Measurements from ENCODE around the gene LRFN2.
A peak's percentile ranks its signal among the peaks of the same experiment; 100 is the strongest.

LRFN2 gene

DNA sequence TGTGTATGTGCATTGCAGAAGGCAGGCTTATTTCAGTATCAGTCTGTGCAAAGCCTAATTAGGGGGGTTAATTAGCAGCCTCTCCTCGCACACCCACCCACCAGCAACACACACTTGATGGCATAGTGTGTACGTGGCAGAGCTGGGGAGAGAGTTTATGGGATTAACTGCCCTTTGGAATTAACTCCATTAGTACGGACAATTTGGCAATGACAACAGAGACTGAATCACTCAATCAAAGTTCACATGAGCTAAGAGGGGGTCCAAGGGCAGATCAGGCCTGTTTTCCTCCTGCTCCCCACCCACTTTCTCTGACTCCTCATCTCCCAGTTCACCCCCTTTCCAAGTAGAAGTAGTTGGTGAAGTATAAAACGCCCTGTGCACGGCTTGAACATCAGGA lies 69.5 kb downstream of the LRFN2 start:
- DNase-seq (ENCODE audit: low read depth in 2 of 2): no peak

DNA sequence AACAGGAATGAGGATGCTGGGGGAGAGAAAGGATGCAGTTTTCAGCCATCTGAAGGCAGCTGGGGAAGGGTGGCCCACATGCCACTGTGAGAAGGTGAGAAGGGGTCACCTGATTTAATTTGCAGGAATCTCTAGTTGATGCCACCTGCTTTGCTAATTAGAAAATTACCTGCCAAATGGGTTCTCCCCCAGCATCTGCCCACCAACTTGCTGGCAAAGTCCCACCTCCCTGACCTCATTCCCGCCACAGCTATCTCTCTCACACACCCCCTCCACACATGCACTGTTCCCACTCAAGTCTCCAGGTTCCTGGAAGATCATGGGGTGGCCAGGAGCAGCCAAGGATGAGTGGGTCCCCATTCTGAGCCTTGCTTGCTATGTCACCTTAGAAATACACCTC lies 70.7 kb downstream of the LRFN2 start:
- no peak for DNase-seq (ENCODE audit: low read depth in 2 of 2)

DNA sequence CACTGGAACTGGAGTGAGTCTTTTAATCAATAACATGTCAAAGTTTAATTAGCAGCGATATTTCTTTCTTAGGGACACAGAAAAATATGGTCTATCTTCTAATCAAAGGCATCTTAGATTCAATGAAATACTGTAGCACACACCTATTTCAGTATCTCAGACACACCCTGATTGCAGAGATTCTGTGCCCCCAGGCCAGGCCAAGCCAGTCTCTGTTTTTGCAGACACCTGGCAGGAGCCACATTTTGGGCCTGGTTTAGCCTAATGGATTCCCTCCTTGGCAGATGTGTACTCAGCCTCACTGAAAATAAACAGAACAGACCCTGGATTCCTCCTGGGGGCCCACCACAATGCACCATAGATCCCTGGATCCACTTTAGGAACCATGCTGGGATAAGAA lies 74.8 kb downstream of the LRFN2 start:
- DNase-seq (ENCODE audit: low read depth in 2 of 2): no peak

DNA sequence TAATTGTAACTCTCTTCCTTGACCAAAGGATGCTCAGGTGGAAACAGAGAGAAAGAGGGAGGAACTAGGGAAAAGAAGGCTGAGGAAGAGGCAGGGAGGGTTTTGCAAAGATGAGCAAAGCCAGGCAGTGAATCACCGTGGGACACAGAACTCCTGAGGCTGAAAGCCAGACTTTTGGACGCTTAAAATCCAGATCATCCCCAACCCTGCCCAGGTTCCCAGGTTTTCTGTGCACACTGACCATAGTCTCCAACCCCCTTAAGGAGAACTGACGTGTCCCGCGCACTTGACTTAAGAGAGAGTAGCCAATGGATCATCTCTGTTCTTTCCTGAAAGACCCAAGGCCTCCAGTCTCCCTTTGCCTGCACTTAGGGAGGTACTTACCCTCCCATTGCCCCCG lies 75.3 kb downstream of the LRFN2 start:
- DNase-seq (ENCODE audit: low read depth in 2 of 2): no peak

DNA sequence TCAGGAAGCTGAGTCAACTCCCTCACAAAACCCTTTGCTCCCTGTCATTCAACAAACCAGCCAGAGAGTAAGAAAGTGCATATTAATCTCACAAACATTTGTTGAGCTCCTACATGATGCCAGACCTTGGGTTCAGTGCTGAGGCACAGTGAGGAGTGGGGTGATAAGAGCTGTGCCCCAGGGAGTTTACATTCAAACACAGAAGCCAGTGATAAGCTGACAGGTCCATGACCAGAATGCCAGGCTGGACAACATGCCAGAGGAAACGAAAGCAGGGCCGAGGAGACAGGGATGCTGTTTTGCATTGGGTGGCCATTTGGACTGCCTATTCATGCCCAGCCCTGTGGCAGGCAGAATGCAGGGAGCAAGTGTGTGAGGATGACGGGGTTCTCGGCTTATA lies 76.7 kb downstream of the LRFN2 start:
- DNase-seq (ENCODE audit: low read depth in 2 of 2): no peak

DNA sequence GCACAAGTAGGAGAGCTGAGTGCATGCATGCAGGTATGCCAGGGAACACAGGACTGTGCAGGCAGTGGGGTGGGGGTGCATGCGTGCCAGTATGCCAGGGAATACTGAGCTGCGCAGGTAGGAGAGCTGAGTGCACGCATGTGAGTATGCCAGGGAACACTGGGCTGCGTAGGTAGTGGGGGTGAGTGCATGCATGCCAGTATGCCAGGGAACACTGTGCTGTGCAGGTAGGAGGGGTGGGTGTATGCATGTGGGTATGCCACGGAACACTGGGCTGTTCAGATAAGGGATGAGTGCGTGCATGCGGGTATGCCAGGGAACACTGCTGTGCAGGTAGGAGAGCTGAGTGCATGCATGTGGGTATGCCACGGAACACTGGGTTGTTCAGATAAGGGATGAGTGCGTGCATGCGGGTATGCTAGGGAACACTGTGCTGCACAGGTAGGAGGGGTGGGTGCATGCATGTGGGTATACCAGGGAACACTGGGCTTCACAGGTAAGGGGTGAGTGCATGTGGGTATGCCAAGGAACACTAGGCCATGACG lies 77.4 kb downstream of the LRFN2 start:
- DNase-seq (ENCODE audit: low read depth in 2 of 2): no peak

DNA sequence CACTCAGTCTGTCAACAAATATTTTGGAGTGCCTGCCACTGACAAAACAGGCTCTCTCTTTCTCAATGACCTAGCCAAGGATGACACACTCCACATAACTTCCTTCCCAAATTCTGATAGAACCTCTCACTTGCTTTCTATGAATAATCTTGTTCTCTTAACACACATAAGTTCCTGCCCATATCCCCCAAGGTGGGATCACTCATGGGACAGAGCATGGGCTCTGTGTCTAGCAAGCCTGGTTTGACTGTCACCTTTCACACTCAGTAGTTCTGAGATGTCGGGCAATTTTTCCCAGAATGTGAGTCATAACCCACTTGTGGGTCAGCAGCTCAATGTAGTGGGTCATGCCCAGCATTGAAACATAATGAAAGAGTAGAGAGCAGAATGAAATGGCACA lies 78.1 kb downstream of the LRFN2 start:
- peak; percentile 2 to 8 for DNase-seq (ENCODE audit: low read depth in 2 of 2)

DNA sequence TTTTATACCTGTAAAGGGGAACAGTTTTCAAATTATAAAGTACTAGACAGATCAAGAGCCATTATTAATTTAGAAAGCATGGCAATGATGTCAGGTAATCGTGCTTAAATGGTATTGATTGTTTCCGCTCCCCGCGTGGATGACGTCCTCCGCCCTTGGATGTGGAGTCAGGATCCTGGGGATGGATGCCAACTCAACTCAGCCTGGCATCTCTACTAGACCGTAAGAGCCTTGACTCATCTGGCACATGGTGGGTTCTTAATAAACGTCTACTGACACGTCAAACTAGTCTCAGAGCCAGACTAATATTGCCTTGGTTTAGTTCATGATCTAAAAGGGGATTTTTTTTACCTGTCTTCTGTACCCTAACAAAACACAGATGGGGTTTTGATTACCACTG lies 80.2 kb downstream of the LRFN2 start:
- DNase-seq (ENCODE audit: low read depth in 2 of 2): no peak

DNA sequence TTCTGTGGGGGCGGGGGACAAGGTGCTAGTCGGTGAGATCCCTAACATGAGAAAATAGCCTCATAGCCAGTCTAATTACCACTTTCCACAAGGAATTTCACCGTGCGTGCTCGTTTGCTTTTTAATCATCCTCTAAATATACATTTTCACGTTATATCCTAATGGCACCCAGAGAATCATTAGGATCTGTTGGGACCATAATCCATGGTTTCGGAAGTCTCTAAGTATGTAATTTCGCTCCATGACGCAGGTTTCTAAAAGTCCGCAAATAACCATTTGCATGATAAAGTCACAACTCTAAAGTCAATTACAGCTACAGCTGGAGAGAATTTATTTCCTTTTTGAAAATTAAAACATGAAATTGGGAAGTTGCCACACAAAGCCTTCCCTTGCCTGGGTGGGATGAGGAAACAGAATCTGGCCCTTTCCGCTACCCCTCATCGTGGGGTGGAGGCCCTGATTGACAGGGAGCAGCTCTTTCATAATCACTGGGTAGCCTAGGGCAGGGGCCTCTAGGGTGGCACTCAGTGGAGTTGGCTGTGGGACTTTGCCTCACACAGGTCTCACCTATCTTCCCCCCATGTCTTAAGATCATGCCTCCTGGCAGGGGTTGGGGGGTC lies 81.9 kb downstream of the LRFN2 start:
- no peak for DNase-seq (ENCODE audit: low read depth in 2 of 2)

DNA sequence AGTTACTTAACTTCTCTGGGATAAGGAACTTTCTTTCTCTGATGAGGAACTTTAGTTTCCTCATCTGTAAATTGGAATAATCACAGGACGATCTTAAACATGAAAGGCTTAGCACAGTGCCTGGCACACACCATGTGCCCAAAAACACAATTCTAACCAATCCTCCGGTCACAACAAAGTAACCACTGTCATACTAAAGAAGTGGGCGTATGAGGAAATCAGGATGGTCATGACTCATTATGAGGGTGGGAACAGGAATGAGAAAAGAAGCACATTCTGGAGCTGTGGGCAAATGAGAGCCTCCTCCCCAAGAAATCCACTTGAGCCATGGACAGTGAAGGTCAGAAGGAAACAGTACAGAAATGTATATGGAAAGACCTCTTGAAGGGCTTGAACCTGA lies 82.9 kb downstream of the LRFN2 start:
- DNase-seq (ENCODE audit: low read depth in 2 of 2): no peak

DNA sequence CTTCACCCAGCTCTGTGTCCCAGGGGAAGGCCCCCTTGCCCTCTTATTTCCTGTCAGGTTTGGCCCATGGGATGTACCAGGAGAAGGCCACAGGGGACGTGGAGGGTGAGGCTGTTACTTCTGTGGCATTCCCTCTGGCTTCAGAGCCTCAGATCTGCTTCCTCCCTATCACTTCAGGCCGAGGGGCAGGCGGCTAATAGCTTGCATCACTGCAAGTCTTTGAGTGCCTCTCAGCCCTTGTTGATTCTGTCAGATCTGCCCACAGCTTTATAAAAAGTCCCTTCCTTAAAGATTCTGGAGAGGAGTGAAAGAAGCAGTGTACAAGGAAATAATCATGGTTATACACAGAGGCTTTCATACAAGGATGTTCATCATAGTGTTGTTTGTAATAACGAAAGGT lies 86.9 kb downstream of the LRFN2 start:
- DNase-seq (ENCODE audit: low read depth in 2 of 2): no peak

DNA sequence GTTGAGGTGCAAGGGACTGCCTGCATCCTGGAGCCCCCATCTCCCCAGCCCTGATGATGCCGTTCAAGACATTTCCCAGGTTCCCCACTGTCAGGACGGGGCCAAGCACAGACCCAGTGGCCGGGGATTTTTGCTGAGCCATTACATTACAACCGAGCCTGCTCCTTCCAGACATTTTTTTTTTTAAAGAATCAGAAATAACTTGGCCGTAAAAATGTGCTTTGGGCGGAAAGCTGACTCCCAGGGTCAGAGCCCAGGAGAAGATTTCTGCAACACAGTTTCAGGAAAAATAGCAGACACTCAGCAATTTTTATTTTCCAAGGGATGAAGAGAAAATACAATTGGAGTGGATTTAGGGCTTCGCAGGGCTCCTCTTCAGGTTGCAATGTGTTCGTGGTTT lies 87.9 kb downstream of the LRFN2 start:
- no peak for DNase-seq (ENCODE audit: low read depth in 2 of 2)

DNA sequence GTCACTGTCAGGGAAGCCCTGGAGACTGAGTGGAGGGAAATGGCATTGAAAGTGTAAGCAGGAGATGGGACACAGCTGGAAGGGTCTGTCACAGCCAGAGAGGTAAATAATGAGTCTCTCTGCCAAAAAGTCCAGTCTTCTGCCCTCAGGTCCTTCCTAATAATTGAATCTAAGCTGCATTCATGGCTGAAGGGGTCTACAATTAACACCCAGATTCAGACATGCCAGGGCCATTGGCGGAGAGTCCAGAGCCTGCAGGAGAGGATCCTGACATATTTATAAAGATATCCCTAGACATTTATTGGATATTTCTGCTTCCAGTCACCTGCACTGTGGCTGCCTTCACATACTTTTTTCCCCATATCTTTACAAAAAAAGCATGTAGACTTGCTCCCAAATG lies 89.0 kb downstream of the LRFN2 start:
- no peak for DNase-seq (ENCODE audit: low read depth in 2 of 2)

DNA sequence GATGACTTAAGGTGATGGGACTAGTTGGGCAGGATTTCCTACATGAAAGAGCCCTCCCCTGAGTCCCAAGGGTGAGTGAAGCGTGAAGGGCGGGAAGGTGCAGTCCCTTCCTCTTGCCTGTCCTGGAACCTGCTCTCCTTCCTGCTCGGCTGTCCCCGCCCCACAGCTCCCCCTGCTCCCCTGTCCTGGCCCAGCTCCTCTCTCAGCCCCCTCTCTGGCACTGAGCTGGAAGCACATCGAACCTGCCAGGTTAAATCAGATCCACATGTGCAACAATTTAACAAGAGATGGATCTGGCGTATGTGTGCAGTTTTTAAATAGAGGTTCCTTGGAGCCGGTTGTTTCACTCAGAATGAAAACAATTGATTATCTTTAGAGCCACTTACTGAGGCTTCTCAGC lies 95.0 kb downstream of the LRFN2 start:
- no peak for DNase-seq (ENCODE audit: low read depth in 2 of 2)

DNA sequence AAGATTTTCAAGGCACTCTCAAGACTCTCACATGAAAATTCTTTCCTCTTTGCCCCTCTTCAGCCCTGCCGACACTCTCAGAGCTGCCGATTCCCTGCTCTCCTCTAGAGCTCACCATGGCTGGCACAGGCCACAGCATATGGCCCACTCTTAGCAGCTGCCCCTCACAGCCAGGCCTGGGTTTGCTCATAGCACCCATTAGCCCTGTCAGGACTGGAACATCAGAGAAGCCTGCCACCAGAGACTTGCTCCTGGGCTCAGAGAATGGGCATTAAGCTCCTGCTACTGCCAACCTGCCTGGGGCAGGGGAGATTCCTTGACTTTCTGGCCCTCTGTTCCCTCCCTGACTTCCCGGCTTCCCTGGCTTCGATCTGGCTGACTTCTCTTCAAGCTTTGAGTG lies 96.7 kb downstream of the LRFN2 start:
- no peak for DNase-seq (ENCODE audit: low read depth in 2 of 2)

DNA sequence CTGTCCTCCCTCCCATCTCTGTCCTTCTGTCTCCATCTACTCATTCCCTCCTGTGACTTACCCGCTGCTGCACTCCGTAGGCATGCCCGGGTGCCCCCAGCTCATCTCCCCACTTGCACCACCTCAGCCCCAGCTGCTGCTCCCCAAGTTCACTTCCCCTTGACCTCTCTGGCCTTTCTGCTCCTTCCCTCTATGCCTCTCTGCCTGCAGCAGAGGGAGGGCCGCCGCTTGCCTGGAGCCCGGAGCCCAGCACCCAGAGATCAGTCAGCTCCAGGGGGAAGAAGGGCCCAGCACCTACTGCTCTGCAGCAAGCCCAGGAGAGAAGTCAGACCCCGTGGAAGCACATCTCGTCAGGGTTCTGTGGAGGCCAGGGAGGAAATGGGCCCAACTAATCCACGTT lies 97.4 kb downstream of the LRFN2 start:
- DNase-seq (ENCODE audit: low read depth in 2 of 2): no peak

DNA sequence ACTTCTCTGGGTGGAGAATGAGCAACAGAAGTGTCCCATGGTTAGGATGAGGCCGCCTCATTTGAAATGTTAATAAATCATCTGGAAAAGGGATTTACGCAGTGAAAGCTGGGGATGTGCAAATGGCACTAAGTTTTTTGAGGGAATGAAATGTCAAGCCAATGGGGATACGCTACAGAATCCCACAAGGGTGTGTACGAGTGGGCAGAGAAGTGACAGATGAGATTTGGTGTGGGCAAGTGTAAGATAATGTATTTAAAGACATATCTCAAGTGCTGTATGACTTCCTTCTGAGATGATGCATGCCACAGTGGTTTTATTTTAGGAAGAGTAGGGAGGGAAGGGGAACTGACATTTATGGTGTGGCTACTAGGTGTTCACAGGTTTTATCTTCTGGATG lies 100.6 kb downstream of the LRFN2 start:
- no peak for DNase-seq (ENCODE audit: low read depth in 2 of 2)

DNA sequence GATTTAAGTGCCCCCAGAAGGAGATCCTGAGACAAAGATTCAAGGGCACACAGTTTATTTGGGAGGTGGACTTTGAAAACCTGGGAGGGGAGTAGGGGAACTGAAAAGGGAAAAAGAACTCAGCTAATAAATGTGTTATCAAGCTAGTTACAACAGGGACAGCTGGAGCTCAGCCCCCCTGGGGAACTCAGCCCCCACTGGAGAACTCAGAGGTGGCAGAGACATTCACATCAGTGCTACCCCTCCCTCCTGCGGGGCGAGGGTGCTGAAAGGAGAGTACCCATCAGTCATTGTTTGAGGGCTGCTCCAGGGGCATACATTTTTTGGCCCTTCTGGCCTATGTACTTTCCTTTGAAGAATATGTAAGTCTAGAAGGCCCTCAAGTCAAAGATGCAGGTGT lies 101.4 kb downstream of the LRFN2 start:
- DNase-seq (ENCODE audit: low read depth in 2 of 2): no peak

DNA sequence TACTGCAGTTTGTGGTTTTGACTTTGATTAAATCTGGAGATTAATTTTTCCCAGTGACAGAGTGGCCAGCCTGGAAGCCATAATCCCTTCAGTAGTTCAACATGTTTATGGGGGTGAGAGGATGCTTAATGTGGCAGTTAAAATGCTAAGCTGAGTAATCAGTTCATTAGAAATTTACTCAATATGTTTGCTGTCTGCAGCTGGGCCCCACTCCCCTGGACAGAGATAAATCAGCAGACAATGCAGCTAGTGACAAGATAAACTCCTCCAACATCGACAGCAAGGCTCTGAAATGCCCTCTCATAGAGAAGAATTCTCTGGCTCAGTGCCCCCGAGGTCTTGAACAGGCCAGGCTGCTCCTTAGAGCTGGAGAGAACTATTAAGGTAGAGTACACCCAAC lies 101.9 kb downstream of the LRFN2 start:
- DNase-seq (ENCODE audit: low read depth in 2 of 2): no peak

DNA sequence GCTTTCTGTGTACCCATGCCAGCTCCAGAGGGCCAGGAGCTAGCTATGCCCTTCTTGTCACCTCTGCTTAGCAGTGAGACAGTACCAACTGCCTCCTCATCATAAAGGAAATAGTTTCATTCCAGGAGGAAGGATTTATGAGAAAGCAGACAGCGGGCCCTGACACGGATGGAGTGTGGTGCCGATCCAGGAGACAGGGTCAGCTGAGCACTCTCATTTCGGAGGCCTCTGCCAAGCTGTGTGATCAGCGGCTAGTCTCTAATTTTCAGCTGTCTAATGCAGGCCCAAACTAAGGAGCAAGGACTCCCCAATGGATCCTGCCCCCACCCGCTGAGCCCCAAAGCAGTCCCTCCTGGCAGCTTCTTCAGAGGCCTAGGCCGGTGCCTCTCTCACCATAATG lies 103.1 kb downstream of the LRFN2 start:
- DNase-seq (ENCODE audit: low read depth in 2 of 2): no peak

DNA sequence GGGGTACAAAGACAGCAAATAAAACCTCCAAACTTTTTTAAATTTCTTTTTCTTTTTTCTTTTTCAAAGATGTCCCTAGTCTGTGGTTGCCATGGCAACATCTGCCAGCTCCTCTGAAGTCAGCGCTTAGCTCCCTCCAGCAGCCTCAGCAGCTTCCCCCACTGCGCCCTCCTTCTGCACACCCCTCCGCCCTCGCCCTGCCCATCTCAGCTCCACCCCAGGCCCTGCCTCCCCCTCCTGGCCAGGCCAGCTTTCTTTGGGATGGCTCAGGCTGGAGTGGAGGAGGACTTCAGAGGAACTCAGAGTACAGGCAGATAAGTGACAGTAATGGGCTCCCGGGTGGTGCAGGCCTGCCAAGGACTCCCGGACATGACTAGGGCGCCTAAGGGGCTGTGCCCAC lies 104.6 kb downstream of the LRFN2 start:
- DNase-seq (ENCODE audit: low read depth in 2 of 2): no peak

DNA sequence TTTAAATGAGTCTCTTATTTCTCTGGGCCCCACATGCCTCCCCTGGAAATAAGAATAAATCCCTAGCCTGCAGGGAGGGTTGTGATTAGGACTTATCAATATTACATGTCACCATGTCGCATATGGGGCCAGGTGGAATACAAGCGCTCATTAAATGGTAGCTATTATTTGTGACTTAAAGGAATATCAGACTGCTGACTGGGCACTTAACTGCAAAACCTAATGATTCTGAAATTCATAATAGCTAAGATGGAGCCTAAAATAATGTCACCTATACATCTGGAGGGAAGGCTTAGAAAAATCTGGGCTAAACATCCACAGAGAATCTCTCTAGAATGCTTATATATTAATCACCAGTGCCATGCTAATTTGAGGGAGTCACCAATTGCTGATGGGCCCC lies 106.5 kb downstream of the LRFN2 start:
- DNase-seq (ENCODE audit: low read depth in 2 of 2): no peak

DNA sequence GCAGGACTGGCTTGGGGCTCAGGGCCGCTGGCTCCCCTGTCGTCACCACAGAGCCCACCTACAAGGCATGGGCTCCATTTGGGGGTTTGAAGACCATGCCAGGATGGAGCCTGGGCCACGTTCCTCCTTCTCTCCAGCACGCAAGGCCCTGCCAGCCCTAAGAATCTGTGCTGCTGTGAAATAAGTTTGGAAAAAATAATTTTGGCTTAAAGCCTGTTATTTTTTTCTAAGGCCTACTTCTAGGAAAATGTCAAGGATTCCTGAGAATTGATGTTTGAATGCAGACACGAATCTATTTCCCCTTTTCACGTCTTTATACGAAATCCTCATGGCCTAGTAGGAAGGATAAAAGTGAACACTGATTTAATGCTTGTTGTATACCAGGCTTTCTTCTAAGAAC lies 107.5 kb downstream of the LRFN2 start:
- DNase-seq (ENCODE audit: low read depth in 2 of 2): no peak

Data from stimulated activated CD8-positive, alpha-beta memory T cell treated with anti-CD3 and anti-CD28 coated beads, Interleukin-15, amount 100 ng/mL, for 48 hours (primary cell).